DOHH2 (cell line): ENCODE measurements around the gene DLX4.

Source experiments
- EZH2phosphoT487 ChIP-seq: fragments of 200-600 bp; sonication (generic); IDR thresholded peaks from 2 replicates; pipeline ENCODE4 v1.6.1; 2017; ENCODE audit warnings: borderline replicate concordance, mild to moderate bottlenecking, antibody characterized with exemption, low read length, moderate library complexity, mixed read lengths
- TF ChIP-seq, protein P1 (sequence below): fragments of 200-600 bp; sonication (generic); IDR thresholded peaks from one replicate; pipeline ENCODE4 v1.5.1; 2014; ENCODE audit warnings: antibody characterized with exemption, mild to moderate bottlenecking, low read depth, low read length; ENCODE audit not compliant: poor library complexity, severe bottlenecking

DNA sequence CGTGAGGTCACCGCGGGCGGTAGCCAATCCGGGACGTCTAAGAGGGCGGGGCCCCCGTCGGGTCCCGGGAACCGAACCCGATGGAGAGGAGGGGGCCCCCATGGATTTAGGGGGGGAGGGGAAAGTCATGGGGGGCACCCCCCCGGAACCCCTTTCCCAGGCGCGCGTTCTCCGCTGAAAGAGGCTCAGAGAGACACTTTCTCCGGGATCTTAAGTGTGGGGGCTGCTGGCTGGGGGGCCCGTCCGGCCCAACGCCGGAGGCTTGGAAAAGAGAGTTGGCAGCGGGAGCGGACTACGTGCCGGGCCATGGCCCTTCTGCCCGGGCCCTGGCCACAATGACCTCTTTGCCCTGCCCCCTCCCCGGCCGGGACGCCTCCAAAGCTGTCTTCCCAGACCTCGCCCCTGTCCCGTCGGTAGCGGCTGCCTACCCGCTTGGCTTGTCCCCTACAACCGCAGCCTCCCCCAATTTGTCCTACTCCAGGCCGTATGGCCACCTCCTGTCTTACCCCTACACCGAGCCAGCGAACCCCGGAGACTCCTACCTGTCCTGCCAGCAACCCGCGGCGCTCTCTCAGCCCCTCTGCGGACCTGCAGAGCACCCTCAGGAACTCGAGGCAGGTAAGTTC is at the start of gene DLX4:
- TF ChIP-seq, protein P1, sequence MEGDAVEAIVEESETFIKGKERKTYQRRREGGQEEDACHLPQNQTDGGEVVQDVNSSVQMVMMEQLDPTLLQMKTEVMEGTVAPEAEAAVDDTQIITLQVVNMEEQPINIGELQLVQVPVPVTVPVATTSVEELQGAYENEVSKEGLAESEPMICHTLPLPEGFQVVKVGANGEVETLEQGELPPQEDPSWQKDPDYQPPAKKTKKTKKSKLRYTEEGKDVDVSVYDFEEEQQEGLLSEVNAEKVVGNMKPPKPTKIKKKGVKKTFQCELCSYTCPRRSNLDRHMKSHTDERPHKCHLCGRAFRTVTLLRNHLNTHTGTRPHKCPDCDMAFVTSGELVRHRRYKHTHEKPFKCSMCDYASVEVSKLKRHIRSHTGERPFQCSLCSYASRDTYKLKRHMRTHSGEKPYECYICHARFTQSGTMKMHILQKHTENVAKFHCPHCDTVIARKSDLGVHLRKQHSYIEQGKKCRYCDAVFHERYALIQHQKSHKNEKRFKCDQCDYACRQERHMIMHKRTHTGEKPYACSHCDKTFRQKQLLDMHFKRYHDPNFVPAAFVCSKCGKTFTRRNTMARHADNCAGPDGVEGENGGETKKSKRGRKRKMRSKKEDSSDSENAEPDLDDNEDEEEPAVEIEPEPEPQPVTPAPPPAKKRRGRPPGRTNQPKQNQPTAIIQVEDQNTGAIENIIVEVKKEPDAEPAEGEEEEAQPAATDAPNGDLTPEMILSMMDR: no peak
- no peak for TF ChIP-seq EZH2phosphoT487
